ENCODE results near the gene CDK7.
"Not testable (repeated sequence)": the region's sequence is repeated elsewhere in the genome, so short reads cannot be mapped to it uniquely, and the experiment has no call there.

CDK7 gene

GRCh38 chr5:69237877-69238276, 3.2 kb downstream of the CDK7 start:
- TF ChIP-seq, protein P1, sequence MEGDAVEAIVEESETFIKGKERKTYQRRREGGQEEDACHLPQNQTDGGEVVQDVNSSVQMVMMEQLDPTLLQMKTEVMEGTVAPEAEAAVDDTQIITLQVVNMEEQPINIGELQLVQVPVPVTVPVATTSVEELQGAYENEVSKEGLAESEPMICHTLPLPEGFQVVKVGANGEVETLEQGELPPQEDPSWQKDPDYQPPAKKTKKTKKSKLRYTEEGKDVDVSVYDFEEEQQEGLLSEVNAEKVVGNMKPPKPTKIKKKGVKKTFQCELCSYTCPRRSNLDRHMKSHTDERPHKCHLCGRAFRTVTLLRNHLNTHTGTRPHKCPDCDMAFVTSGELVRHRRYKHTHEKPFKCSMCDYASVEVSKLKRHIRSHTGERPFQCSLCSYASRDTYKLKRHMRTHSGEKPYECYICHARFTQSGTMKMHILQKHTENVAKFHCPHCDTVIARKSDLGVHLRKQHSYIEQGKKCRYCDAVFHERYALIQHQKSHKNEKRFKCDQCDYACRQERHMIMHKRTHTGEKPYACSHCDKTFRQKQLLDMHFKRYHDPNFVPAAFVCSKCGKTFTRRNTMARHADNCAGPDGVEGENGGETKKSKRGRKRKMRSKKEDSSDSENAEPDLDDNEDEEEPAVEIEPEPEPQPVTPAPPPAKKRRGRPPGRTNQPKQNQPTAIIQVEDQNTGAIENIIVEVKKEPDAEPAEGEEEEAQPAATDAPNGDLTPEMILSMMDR (IDR thresholded peaks at IDR 0.05; ENCODE audit: insufficient read depth, low read depth, low read length, missing control alignments): no peak

GRCh38 chr5:69238760-69239251, 4.1 kb downstream of the CDK7 start:
- H3K4me3 ChIP-seq (ENCODE audit: low read depth, low read length): no peak overlapping the region
- no peak for DNase-seq (ENCODE audit: low read depth)
- TF ChIP-seq, protein P1 (IDR thresholded peaks at IDR 0.05; ENCODE audit: insufficient read depth, low read depth, low read length, missing control alignments): no peak

More at GRCh38 chr5:69237877-69238276, 3.2 kb downstream of the CDK7 start:
- H3K4me3 ChIP-seq (ENCODE audit: low read depth, low read length): no peak overlapping the region
- no peak for DNase-seq (ENCODE audit: low read depth)

GRCh38 chr5:69242215-69242927, 7.7 kb downstream of the CDK7 start:
- no peak overlapping the region for H3K4me3 ChIP-seq (ENCODE audit: low read depth, low read length)
- TF ChIP-seq, protein P1 (IDR thresholded peaks at IDR 0.05; ENCODE audit: insufficient read depth, low read depth, low read length, missing control alignments): no peak
- no peak for DNase-seq (ENCODE audit: low read depth)

DNA sequence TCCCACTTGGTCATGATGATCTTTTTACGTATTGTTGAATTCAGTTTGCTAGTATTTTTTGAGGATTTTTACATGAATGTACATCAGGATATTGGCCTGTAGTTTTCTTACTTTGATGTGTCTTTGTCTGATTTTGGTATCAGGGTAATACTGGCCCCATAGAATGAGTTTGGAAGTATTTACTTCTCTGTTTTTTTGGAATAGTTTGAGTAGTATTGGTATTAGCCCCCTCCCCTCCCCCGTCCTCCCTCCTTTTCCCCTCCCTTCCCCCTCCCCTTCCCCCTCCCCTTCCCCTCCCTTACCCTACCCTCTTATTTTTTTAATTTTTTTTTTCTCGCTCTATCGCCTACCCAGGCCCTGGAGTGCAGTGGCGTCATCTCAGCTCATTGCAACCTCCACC, 10.3 kb downstream of the CDK7 start:
- TF ChIP-seq, protein P1 (IDR thresholded peaks at IDR 0.05; ENCODE audit: insufficient read depth, low read depth, low read length, missing control alignments): no peak
- DNase-seq (ENCODE audit: low read depth): no peak

GRCh38 chr5:69248019-69248418, 13.3 kb downstream of the CDK7 start:
- DNase-seq (ENCODE audit: low read depth): no peak
- TF ChIP-seq, protein P1 (IDR thresholded peaks at IDR 0.05; ENCODE audit: insufficient read depth, low read depth, low read length, missing control alignments): no peak
- H3K4me3 ChIP-seq (ENCODE audit: low read depth, low read length): no peak overlapping the region

More for the DNA sequence above, 10.3 kb downstream of the CDK7 start:
- no peak overlapping the region for H3K4me3 ChIP-seq (ENCODE audit: low read depth, low read length)

DNA sequence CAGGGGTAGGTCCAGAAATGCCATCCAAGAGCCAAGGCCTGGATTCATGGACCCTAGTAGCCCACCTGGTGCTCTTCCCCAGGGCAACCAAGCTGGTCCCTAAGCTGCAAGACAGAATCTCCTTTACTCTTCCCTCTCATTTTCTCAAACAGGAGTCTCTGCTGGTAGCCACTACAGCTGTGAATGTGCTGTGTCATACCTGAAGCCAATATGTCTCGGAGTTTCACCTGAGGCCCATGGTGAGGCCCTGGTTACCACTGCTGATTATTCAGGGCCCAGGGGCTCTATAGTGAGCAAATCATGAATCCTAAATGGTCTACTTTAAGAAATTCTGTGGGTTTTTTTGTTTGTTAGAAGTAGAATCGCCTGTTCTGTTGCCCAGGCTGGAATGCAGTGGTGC, 15.9 kb downstream of the CDK7 start:
- DNase-seq (ENCODE audit: low read depth): no peak
- H3K4me3 ChIP-seq (ENCODE audit: low read depth, low read length): no peak overlapping the region
- TF ChIP-seq, protein P1 (IDR thresholded peaks at IDR 0.05; ENCODE audit: insufficient read depth, low read depth, low read length, missing control alignments): no peak

- TF ChIP-seq, protein P1 (IDR thresholded peaks at IDR 0.05; ENCODE audit: insufficient read depth, low read depth, low read length, missing control alignments): no peak
- no peak overlapping the region for H3K4me3 ChIP-seq (ENCODE audit: low read depth, low read length)
- no peak for DNase-seq (ENCODE audit: low read depth)
These were observed 17.8 kb downstream of the CDK7 start for GRCh38 chr5:69252437-69252836.

GRCh38 chr5:69255940-69256339, 21.3 kb downstream of the CDK7 start:
- DNase-seq (ENCODE audit: low read depth): not testable (repeated sequence)

More at GRCh38 chr5:69255940-69256339, 21.3 kb downstream of the CDK7 start:
- H3K4me3 ChIP-seq (ENCODE audit: low read depth, low read length): not testable (repeated sequence)
